ENCODE data around the gene ANKRD44.

The ANKRD44 gene

DNA sequence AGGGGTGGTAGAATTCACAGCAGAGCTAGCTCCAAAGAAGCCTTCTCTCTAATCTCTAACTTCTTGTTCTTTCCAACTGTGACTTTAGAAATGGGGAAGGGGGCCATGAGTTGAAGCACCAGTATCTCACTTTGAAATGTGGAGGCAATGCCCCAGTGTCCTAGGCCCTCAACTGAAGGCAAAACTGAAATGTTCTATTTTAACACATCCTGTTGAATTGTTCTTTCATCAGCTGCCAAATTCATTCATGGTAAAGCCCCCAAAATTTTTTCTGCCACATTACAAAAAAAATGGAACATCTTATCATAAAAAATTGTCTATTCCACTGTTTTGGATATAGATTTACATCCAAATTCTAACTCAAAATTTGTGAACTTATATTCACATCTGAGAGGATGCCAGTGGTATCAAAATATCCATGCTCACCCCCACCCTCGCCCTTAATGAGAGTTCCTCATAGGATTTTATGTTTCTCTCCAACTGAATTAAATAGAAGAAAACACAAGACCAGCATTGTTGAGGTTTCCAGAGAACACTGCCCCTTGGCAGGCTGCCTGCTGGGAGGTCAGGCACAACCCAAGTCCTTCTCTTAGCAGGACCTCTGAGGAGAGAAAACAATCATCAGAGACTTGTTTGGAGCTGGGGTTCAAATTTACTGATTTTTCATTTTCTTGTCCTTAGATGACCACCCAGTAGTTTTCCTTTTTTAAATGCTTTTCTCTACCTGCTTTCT, 236.7 kb downstream of the ANKRD44 start:
- H3K4me2 ChIP-seq (ENCODE audit: low read depth, low read length, poor library complexity, severe bottlenecking) = peak overlapping the region; percentile 13
- peaks cover 46% of the 10 kb centered on the region for H3K4me1 ChIP-seq (ENCODE audit: insufficient read depth, low read length, poor library complexity, severe bottlenecking)
- no peaks in the 10 kb centered on the region for H3K9me2 ChIP-seq (replicated peaks; ENCODE audit: low read depth, low read length)
- no peaks in the 10 kb centered on the region; the same call in 1 of the 2 replicates for H3F3A ChIP-seq (ENCODE audit: low read depth)
- TF ChIP-seq, protein P1, sequence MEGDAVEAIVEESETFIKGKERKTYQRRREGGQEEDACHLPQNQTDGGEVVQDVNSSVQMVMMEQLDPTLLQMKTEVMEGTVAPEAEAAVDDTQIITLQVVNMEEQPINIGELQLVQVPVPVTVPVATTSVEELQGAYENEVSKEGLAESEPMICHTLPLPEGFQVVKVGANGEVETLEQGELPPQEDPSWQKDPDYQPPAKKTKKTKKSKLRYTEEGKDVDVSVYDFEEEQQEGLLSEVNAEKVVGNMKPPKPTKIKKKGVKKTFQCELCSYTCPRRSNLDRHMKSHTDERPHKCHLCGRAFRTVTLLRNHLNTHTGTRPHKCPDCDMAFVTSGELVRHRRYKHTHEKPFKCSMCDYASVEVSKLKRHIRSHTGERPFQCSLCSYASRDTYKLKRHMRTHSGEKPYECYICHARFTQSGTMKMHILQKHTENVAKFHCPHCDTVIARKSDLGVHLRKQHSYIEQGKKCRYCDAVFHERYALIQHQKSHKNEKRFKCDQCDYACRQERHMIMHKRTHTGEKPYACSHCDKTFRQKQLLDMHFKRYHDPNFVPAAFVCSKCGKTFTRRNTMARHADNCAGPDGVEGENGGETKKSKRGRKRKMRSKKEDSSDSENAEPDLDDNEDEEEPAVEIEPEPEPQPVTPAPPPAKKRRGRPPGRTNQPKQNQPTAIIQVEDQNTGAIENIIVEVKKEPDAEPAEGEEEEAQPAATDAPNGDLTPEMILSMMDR (conservative IDR thresholded peaks at IDR 0.05; ENCODE audit: low read length) = no peak
- TF ChIP-seq EZH2phosphoT487 (IDR thresholded peaks at IDR 0.05; ENCODE audit: borderline replicate concordance) = no peak
- no peaks in the 10 kb centered on the region for H4K20me1 ChIP-seq (ENCODE audit: insufficient read depth, low read length, poor library complexity, severe bottlenecking)
- no peaks in the 10 kb centered on the region for H3K79me2 ChIP-seq (ENCODE audit: insufficient read depth, low read length)
- H3K4me3 ChIP-seq (ENCODE audit: low read length, poor library complexity, severe bottlenecking) = no peak overlapping the region
- H2AFZ ChIP-seq (ENCODE audit: low read length) = no peak overlapping the region
- H3K9me3 ChIP-seq (ENCODE audit: insufficient read depth, low read depth, low read length) = peaks cover 4% of the 10 kb centered on the region; the same call in 1 of the 2 replicates
- peaks cover 33% of the 10 kb centered on the region for H3K36me3 ChIP-seq (ENCODE audit: insufficient read depth, low read length)
- H3K9ac ChIP-seq (ENCODE audit: low read depth, low read length, poor library complexity, severe bottlenecking) = peak overlapping the region; percentile 10
- H3K27me3 ChIP-seq (ENCODE audit: insufficient read depth, low read length, poor library complexity, severe bottlenecking) = no peaks in the 10 kb centered on the region

DNA sequence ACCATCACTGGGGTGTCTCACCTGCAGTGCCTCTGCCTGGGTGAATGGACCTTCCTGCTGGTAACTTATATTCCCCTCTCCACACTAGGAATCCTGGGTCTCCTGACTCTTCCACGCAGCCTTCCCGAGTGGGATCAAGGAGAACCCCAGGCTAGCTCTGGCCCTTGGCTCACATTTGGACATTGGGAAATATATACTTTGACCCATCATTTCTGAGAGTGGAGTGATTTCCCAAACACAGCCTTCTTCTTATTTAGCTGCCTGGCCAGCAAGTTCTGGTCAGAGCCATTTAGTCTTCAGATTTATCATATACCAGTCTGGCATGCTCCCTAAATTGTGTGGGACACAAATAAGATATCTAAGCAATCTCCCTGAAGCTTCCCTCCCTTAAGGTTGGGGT, 237.3 kb downstream of the ANKRD44 start:
- no peak overlapping the region for H2AFZ ChIP-seq (ENCODE audit: low read length)
- H3K27me3 ChIP-seq (ENCODE audit: insufficient read depth, low read length, poor library complexity, severe bottlenecking) = no peaks in the 10 kb centered on the region
- H4K20me1 ChIP-seq (ENCODE audit: insufficient read depth, low read length, poor library complexity, severe bottlenecking) = no peaks in the 10 kb centered on the region
- peaks cover 46% of the 10 kb centered on the region for H3K4me1 ChIP-seq (ENCODE audit: insufficient read depth, low read length, poor library complexity, severe bottlenecking)
- H3K9me2 ChIP-seq (replicated peaks; ENCODE audit: low read depth, low read length) = no peaks in the 10 kb centered on the region
- peak overlapping the region; percentile 10 for H3K9ac ChIP-seq (ENCODE audit: low read depth, low read length, poor library complexity, severe bottlenecking)
- no peaks in the 10 kb centered on the region; the same call in 1 of the 2 replicates for H3F3A ChIP-seq (ENCODE audit: low read depth)
- H3K4me3 ChIP-seq (ENCODE audit: low read length, poor library complexity, severe bottlenecking) = no peak overlapping the region
- peaks cover 4% of the 10 kb centered on the region; the same call in 1 of the 2 replicates for H3K9me3 ChIP-seq (ENCODE audit: insufficient read depth, low read depth, low read length)
- H3K36me3 ChIP-seq (ENCODE audit: insufficient read depth, low read length) = peaks cover 29% of the 10 kb centered on the region
- TF ChIP-seq EZH2phosphoT487 (IDR thresholded peaks at IDR 0.05; ENCODE audit: borderline replicate concordance) = no peak
- TF ChIP-seq, protein P1 (conservative IDR thresholded peaks at IDR 0.05; ENCODE audit: low read length) = no peak
- no peaks in the 10 kb centered on the region for H3K79me2 ChIP-seq (ENCODE audit: insufficient read depth, low read length)
- H3K4me2 ChIP-seq (ENCODE audit: low read depth, low read length, poor library complexity, severe bottlenecking) = peak overlapping the region; percentile 13

DNA sequence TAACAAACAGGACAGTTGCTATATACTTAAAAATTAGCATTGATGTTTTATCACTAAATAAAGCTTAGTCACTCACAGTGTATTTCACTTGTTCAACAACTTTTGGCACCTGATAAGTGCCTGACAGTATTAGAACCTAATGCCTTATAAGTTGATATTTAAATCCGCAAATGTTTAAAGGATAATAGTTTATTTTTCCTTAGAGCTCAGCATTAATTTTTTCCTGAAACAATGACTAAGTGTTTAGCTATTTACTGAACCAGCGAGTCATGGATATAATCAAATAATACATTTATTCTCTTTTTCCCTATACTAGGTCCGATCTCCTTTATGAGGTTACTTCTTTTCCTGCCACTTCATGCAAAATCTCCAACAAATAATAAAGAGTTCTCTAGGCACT, 238.0 kb downstream of the ANKRD44 start:
- Histone ChIP-seq H3K9ac (ENCODE audit: low read depth, low read length, poor library complexity, severe bottlenecking) (no peak overlapping the region), H3K79me2 (ENCODE audit: insufficient read depth, low read length) (no peaks in the 10 kb centered on the region), H3K27me3 (ENCODE audit: insufficient read depth, low read length, poor library complexity, severe bottlenecking) (no peaks in the 10 kb centered on the region), H3K4me2 (ENCODE audit: low read depth, low read length, poor library complexity, severe bottlenecking) (no peak overlapping the region), H3K9me3 (ENCODE audit: insufficient read depth, low read depth, low read length) (peaks cover 4% of the 10 kb centered on the region; the same call in 1 of the 2 replicates), H3K36me3 (ENCODE audit: insufficient read depth, low read length) (peaks cover 21% of the 10 kb centered on the region), H2AFZ (ENCODE audit: low read length) (no peak overlapping the region), H3K4me3 (ENCODE audit: low read length, poor library complexity, severe bottlenecking) (no peak overlapping the region), H3K4me1 (ENCODE audit: insufficient read depth, low read length, poor library complexity, severe bottlenecking) (peaks cover 46% of the 10 kb centered on the region), H3K9me2 (replicated peaks; ENCODE audit: low read depth, low read length) (no peaks in the 10 kb centered on the region), H4K20me1 (ENCODE audit: insufficient read depth, low read length, poor library complexity, severe bottlenecking) (no peaks in the 10 kb centered on the region), H3F3A (ENCODE audit: low read depth) (no peaks in the 10 kb centered on the region; the same call in 1 of the 2 replicates)
- no peak for TF ChIP-seq EZH2phosphoT487 (IDR thresholded peaks at IDR 0.05; ENCODE audit: borderline replicate concordance)
- TF ChIP-seq, protein P1 (conservative IDR thresholded peaks at IDR 0.05; ENCODE audit: low read length) = no peak
